Stimulated activated CD4-positive, alpha-beta T cell treated with anti-CD3 and anti-CD28 coated beads, Interleukin-4, amount 100 ng/mL, for 1 hour (primary cell): Measurements from ENCODE around the gene C22orf31.

ENCODE experiments used
- DNase-seq: peaks from one replicate; pipeline ENCODE4 v3.0.0-alpha.2; 2020

Gene C22orf31

DNA sequence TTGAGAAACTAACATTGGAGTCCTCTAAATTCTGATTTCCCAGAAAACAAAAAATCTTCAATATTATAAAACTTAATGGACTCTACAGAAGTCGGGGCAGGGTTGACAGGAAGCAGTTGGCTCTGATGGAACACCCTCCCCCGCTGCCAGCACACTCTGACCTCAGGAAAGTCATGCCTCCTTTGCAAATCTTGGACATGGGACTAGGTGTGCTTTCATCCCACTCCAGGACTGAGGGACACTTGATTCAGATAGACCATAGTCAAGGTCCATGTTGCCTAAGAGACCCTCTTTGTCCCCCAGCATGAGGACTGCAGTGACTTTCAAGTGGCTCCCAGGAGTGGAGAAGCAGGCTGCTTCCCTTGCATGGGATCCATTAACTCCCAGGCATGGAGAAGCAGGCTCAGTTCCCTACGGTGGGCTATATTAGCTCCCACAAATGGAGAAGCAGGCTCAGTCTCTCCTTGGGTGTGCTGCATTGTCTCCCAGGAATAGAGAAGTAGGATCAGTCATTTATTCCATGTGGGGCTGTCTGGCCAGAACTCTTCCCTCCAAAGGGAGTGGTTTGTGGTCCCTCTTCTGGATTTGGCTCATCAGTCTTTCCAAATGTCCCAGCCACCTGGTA lies 38.3 kb downstream of the C22orf31 start:
- DNase-seq: no peak

GRCh38 chr22:29022101-29022817 lies 39.4 kb downstream of the C22orf31 start:
- no peak for DNase-seq

GRCh38 chr22:29018293-29019189 lies 43.1 kb downstream of the C22orf31 start:
- no peak for DNase-seq

GRCh38 chr22:29016067-29016938 lies 45.3 kb downstream of the C22orf31 start:
- no peak for DNase-seq

GRCh38 chr22:29014773-29015172 lies 46.9 kb downstream of the C22orf31 start:
- DNase-seq: no peak

DNA sequence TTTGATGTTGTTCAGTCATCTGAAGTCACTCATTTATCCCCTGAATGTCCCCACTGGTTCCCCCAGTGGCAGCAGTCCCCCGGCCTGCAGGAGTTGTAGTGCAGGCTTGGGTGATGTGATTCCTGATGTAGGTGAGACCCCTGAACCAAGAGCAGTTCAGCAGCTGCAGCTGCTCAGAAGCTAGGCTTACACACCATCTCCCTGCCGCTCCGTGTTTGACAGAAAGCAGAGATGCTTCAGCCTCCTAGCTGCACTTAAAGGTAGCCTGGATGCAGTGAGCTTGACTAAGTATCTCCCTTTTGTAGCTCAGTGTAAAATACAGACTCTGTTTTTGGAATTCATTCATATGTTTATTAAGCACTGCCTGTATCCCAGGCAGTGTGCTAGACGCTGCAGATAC lies 47.3 kb downstream of the C22orf31 start:
- no peak for DNase-seq

- DNase-seq: no peak
These were observed 48.7 kb downstream of the C22orf31 start for GRCh38 chr22:29012952-29013351.

GRCh38 chr22:29012101-29012433 lies 49.6 kb downstream of the C22orf31 start:
- no peak for DNase-seq

DNA sequence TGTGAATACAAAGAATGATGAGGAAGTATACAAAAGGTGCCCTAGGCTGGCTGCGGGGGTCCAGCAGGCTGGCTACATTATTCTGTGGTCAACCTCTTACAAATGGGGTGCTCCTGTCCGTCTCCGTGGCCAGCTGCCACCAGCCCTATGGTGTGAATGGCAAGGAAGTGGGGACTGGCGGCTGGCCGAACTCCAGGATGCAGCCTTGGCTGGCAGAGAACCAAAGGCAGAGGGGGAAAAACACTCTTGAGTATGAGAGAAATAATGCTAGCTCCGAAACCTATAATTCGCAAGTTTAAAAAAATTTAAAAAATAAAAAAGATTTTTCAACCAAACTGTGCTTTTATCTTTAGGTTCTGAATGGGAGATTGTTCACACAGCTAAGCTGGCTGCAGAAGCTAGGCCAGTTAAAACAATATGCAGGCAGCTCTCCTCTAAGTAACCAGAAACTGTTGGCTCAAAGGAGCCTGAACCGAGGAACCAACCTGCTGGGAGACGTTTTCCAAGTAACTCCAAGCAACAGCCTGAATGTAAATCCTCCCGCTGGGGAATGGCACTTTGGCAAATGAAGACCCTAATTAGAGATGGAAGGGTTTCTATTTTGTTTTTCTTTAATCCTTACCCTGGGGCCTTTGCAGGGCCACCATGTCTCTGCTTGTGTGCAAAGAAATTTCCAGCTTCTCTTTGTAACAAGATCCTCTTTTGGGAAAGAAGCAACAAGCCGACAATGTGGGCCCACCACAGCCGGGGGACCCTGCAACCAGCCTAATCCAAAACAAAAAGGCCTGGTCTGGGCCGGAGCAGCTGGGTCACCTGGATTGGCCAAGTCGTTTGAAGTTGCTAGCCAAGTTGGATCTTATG lies 50.2 kb downstream of the C22orf31 start:
- no peak for DNase-seq

DNA sequence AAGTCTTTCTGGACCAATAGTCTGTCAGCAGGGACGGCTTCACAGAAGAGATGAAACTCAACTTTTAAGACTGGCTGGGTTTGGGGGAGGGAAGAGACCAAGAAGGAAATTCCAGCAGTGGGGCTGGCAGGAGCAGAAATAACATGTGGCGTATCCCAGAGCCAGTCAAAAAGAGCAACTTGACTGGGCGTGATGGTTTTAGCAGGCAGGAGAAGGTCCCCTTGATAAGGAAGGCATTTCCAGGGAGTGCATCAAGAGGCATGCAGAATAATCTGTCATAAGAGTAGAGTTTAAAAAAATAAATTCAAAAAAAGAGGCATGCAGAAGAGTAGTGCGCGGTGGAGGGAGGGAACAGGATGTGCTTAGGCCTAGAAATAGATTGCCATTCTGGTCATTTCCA lies 52.5 kb downstream of the C22orf31 start:
- DNase-seq: no peak
